ENCODE measurements around the gene CCNY.

GRCh38 chr10:35331894-35332640, 4.2 kb upstream of the CCNY start:
- TF ChIP-seq CTCF (IDR thresholded peaks at IDR 0.05) = no peak
- TF ChIP-seq POLR2AphosphoS5 (IDR thresholded peaks at IDR 0.05) = peak in 2 of 3 donors; percentile 16 to 76
- no peak for TF ChIP-seq EP300 (IDR thresholded peaks at IDR 0.05)
